ENCODE results near the gene ARID1B.
A peak's percentile ranks its signal among the peaks of the same experiment; 100 is the strongest.

ARID1B gene

DNA sequence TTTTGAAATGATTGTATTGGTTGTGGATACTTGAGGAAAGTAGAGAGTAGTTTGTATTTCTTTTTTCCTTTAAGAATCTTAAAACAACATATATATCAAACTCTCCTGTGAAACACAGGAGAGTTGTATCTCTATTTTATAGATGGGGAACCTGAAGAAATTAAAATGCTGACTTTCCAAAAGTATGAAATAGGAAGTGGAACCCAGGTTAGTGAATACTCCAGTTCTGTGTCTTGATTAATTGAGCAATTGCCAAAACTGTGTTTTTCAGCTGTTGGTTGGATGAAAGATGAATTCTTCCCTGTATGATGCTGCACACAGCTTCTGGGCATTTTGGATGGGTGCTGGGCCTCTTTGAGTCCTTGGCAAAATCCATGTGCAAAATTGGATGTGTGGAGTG, 86.3 kb downstream of the ARID1B start:
- no peak for DNase-seq (ENCODE audit: low read depth, low spot score)
- TF ChIP-seq, protein P1, sequence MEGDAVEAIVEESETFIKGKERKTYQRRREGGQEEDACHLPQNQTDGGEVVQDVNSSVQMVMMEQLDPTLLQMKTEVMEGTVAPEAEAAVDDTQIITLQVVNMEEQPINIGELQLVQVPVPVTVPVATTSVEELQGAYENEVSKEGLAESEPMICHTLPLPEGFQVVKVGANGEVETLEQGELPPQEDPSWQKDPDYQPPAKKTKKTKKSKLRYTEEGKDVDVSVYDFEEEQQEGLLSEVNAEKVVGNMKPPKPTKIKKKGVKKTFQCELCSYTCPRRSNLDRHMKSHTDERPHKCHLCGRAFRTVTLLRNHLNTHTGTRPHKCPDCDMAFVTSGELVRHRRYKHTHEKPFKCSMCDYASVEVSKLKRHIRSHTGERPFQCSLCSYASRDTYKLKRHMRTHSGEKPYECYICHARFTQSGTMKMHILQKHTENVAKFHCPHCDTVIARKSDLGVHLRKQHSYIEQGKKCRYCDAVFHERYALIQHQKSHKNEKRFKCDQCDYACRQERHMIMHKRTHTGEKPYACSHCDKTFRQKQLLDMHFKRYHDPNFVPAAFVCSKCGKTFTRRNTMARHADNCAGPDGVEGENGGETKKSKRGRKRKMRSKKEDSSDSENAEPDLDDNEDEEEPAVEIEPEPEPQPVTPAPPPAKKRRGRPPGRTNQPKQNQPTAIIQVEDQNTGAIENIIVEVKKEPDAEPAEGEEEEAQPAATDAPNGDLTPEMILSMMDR (IDR thresholded peaks at IDR 0.05; ENCODE audit: low read depth, low read length), result no peak
- in situ Hi-C loops (cut with HindIII; ENCODE audit: low sequenced_read_pairs), result no loop called here
- no peak overlapping the region for H3K4me3 ChIP-seq (ENCODE audit: low read depth, low read length)

DNA sequence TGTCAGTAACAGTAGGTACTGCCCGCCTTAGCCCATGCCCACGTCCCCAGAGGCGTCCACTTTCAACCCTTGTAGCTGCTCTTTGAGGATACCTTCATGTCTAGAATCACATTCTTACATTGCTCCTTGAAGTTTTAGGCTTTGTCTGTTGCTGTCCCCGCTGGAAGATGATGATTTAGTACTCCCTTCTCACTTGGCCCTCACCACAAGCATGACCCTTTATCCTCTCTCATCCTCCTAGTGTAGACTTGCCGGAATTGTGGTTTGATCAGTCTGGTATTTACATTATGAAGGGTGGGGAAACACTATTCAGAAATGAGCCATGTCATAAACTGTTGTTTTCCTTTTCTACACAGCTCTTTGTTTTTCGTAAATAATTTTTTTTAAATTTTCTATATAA, 87.4 kb downstream of the ARID1B start:
- no peak overlapping the region for H3K4me3 ChIP-seq (ENCODE audit: low read depth, low read length)
- peak; percentile 10 for DNase-seq (ENCODE audit: low read depth, low spot score)
- in situ Hi-C loops (cut with HindIII; ENCODE audit: low sequenced_read_pairs), result no loop called here
- TF ChIP-seq, protein P1 (IDR thresholded peaks at IDR 0.05; ENCODE audit: low read depth, low read length), result no peak

DNA sequence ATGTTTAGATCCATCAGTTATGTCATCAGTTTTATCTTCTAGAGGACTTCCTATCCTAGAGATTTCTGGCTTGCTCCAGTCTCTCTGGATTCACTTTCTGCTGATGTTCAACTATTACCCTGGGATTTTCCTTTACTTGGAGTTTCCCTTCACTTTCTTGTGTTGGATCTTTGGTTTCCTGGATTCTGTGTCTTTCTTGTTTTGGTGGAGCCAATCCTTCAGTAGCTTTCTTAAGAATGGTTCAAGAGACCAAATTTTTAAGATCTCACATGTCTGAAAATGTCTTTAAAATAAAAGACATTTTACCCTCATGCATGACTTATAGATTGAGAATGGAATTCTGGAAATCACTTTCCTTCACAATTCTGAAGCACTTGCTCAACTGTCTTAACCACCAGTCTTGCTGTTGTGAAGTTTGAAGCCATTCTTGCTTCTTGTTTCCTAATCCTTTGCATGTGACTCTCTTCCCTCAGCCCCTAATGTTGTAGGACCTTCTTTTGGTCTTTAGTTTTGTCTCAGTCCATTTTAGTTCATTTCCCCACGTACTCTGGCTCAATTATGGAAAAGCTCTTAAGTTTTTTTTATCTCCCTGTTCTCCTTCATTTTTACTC, 87.9 kb downstream of the ARID1B start:
- no peak for DNase-seq (ENCODE audit: low read depth, low spot score)
- in situ Hi-C loops (cut with HindIII; ENCODE audit: low sequenced_read_pairs), result no loop called here
- TF ChIP-seq, protein P1 (IDR thresholded peaks at IDR 0.05; ENCODE audit: low read depth, low read length), result no peak
- no peak overlapping the region for H3K4me3 ChIP-seq (ENCODE audit: low read depth, low read length)

DNA sequence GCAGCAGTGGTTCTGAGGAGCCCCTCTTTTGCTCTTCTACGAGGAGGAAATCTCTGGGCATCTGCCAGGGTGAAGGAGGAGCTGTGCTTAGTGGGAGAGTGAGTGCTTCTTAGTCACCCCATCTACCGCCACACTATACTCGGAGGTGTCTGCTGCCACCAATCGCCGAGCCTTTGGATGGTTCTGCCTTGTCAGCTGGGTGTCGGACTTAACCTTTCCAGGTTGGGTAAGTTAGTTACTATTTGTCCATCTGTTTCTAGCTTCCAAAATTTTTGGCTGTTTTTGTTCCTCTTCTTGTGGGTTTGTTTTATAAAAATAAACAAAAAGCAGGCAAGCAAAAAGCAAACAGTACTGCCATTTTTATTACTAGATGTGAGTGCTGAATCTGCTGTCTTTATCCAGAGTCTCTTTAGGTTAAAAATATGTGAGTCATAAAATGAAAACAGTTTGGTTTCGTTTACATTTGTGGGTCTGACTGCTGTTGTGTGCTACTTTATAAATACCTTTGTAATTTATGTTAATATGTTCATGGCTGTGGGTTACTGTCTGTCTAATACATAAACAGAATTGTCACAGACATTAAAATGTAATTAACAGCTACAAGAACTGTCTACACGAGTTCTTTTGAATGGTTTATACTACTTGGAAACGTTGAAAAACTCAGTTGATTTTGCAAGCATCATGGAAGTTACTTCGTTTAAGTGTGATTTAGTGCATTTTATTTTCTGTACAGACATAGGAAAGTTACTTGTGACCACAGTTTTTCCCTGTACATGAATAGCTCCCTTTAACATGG, 89.2 kb downstream of the ARID1B start:
- TF ChIP-seq, protein P1 (IDR thresholded peaks at IDR 0.05; ENCODE audit: low read depth, low read length), result no peak
- peak; percentile 60 for DNase-seq (ENCODE audit: low read depth, low spot score)
- no peak overlapping the region for H3K4me3 ChIP-seq (ENCODE audit: low read depth, low read length)
- in situ Hi-C loops (cut with HindIII; ENCODE audit: low sequenced_read_pairs), result no loop called here

DNA sequence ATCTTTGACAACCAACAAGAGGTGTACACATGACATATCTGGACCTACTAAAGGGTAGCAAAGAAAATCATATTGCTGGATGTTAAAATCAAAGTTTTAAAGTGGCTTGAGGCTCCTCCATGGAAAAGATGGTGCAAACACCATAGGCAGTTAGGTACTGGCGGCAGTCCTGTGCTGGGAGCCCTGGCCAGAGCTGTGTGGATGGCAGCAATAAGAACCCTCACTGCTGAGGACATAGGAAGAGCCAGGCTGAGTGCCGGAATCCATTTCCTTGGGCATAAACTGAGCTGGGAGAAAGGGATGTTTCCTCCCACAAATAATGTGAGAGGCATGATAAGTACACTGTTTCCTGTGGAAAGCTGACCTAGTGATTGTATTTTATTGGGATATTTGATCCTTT, 89.9 kb downstream of the ARID1B start:
- H3K4me3 ChIP-seq (ENCODE audit: low read depth, low read length), result no peak overlapping the region
- TF ChIP-seq, protein P1 (IDR thresholded peaks at IDR 0.05; ENCODE audit: low read depth, low read length), result no peak
- in situ Hi-C loops (cut with HindIII; ENCODE audit: low sequenced_read_pairs), result no loop called here
- DNase-seq (ENCODE audit: low read depth, low spot score), result no peak

DNA sequence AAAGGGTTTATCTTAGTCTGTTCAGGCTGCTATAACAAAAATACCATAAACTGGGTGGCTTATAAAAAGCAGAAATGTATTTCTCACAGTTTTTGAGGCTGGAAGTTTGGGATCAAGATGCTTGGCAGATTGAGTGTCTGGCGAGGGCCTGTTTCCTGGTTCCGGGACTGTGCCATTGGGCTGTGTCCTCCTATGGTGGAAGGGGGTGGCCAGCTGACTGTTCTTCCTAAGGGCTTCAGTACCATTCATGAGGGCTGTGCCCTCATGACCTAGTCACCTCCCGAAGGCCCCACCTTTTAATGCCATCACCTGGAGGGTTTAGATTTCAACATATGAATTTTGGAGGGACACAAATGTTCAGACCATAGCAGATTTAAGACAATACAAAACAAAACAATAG, 91.2 kb downstream of the ARID1B start:
- H3K4me3 ChIP-seq (ENCODE audit: low read depth, low read length), result no peak overlapping the region
- DNase-seq (ENCODE audit: low read depth, low spot score), result no peak
- TF ChIP-seq, protein P1 (IDR thresholded peaks at IDR 0.05; ENCODE audit: low read depth, low read length), result no peak
- in situ Hi-C loops (cut with HindIII; ENCODE audit: low sequenced_read_pairs), result no loop called here
